ENCODE measurements around the gene ASXL2. TPM values are rescaled to one million over a fixed set of nuclear protein-coding genes. Genes with fewer than 3 reads are reported as not detected.

The ASXL2 gene
- total RNA-seq, 1 donor from 2014 or later, result 19.9 TPM

GRCh38 chr2:25867396-25868003 lies 10.8 kb downstream of the ASXL2 start:
- no peak overlapping the region for H3K27ac Mint-ChIP-seq (ENCODE audit: unreplicated experiment)
- H3K4me1 Mint-ChIP-seq (ENCODE audit: low read depth, unreplicated experiment), result no peaks in the 10 kb centered on the region
- H3K36me3 Mint-ChIP-seq (ENCODE audit: unreplicated experiment), result peaks cover 4% of the 10 kb centered on the region
- H3K9me3 Mint-ChIP-seq (ENCODE audit: unreplicated experiment), result peaks cover 6% of the 10 kb centered on the region
- H3K27me3 Mint-ChIP-seq (ENCODE audit: unreplicated experiment), result peaks cover 2% of the 10 kb centered on the region
- no peak overlapping the region for H3K4me3 Mint-ChIP-seq (ENCODE audit: unreplicated experiment)
- DNase-seq, result no peak
- TF ChIP-seq CTCF (IDR thresholded peaks at IDR 0.05; ENCODE audit: partially characterized antibody, unreplicated experiment), result no peak

- no peak overlapping the region for H3K27ac Mint-ChIP-seq (ENCODE audit: unreplicated experiment)
- no peaks in the 10 kb centered on the region for H3K36me3 Mint-ChIP-seq (ENCODE audit: unreplicated experiment)
- no peak overlapping the region for H3K4me3 Mint-ChIP-seq (ENCODE audit: unreplicated experiment)
- DNase-seq, result no peak
- TF ChIP-seq CTCF (IDR thresholded peaks at IDR 0.05; ENCODE audit: partially characterized antibody, unreplicated experiment), result no peak
- no peaks in the 10 kb centered on the region for H3K9me3 Mint-ChIP-seq (ENCODE audit: unreplicated experiment)
- peaks cover 7% of the 10 kb centered on the region for H3K4me1 Mint-ChIP-seq (ENCODE audit: low read depth, unreplicated experiment)
- H3K27me3 Mint-ChIP-seq (ENCODE audit: unreplicated experiment), result no peaks in the 10 kb centered on the region
These were observed 21.9 kb downstream of the ASXL2 start for GRCh38 chr2:25856377-25856776.

GRCh38 chr2:25855065-25855464 lies 23.2 kb downstream of the ASXL2 start:
- Mint-ChIP-seq H3K27me3 (ENCODE audit: unreplicated experiment) (no peaks in the 10 kb centered on the region), H3K36me3 (ENCODE audit: unreplicated experiment) (no peaks in the 10 kb centered on the region), H3K4me1 (ENCODE audit: low read depth, unreplicated experiment) (peaks cover 2% of the 10 kb centered on the region), H3K27ac (ENCODE audit: unreplicated experiment) (no peak overlapping the region), H3K9me3 (ENCODE audit: unreplicated experiment) (no peaks in the 10 kb centered on the region), H3K4me3 (ENCODE audit: unreplicated experiment) (no peak overlapping the region)
- no peak for DNase-seq
- no peak for TF ChIP-seq CTCF (IDR thresholded peaks at IDR 0.05; ENCODE audit: partially characterized antibody, unreplicated experiment)

- no peak for TF ChIP-seq CTCF (IDR thresholded peaks at IDR 0.05; ENCODE audit: partially characterized antibody, unreplicated experiment)
- Mint-ChIP-seq H3K9me3 (ENCODE audit: unreplicated experiment) (no peaks in the 10 kb centered on the region), H3K4me3 (ENCODE audit: unreplicated experiment) (no peak overlapping the region), H3K4me1 (ENCODE audit: low read depth, unreplicated experiment) (peaks cover 2% of the 10 kb centered on the region), H3K27ac (ENCODE audit: unreplicated experiment) (no peak overlapping the region), H3K27me3 (ENCODE audit: unreplicated experiment) (no peaks in the 10 kb centered on the region), H3K36me3 (ENCODE audit: unreplicated experiment) (no peaks in the 10 kb centered on the region)
- no peak for DNase-seq
These were observed 23.7 kb downstream of the ASXL2 start for GRCh38 chr2:25854613-25855012.

GRCh38 chr2:25853038-25853638 lies 25.1 kb downstream of the ASXL2 start:
- Mint-ChIP-seq H3K9me3 (ENCODE audit: unreplicated experiment) (no peaks in the 10 kb centered on the region), H3K4me3 (ENCODE audit: unreplicated experiment) (no peak overlapping the region), H3K36me3 (ENCODE audit: unreplicated experiment) (no peaks in the 10 kb centered on the region), H3K27me3 (ENCODE audit: unreplicated experiment) (no peaks in the 10 kb centered on the region), H3K4me1 (ENCODE audit: low read depth, unreplicated experiment) (peaks cover 2% of the 10 kb centered on the region), H3K27ac (ENCODE audit: unreplicated experiment) (no peak overlapping the region)
- no peak for DNase-seq
- TF ChIP-seq CTCF (IDR thresholded peaks at IDR 0.05; ENCODE audit: partially characterized antibody, unreplicated experiment), result no peak

Measured in glutamatergic neuron (in vitro differentiated cells).